ENCODE data around the gene EPHB2.

EPHB2 gene

GRCh38 chr1:22749503-22749902, 38.9 kb downstream of the EPHB2 start:
- in situ Hi-C loops (cut with MboI; ENCODE audit: low pct_unique_long_range_greater_than_20kb, low sequenced_read_pairs, unreplicated experiment) = no loop called here
- TF ChIP-seq CTCF (IDR thresholded peaks at IDR 0.05; ENCODE audit: extremely low read depth, insufficient read depth, missing control alignments) = no peak
- DNase-seq (ENCODE audit: low spot score) = no peak

GRCh38 chr1:22749919-22750684, 39.5 kb downstream of the EPHB2 start:
- no peak for TF ChIP-seq CTCF (IDR thresholded peaks at IDR 0.05; ENCODE audit: extremely low read depth, insufficient read depth, missing control alignments)
- no peak for DNase-seq (ENCODE audit: low spot score)
- in situ Hi-C loops (cut with MboI; ENCODE audit: low pct_unique_long_range_greater_than_20kb, low sequenced_read_pairs, unreplicated experiment) = no loop called here

GRCh38 chr1:22750685-22751051, 40.0 kb downstream of the EPHB2 start:
- TF ChIP-seq CTCF (IDR thresholded peaks at IDR 0.05; ENCODE audit: extremely low read depth, insufficient read depth, missing control alignments) = no peak
- no peak for DNase-seq (ENCODE audit: low spot score)
- in situ Hi-C loops (cut with MboI; ENCODE audit: low pct_unique_long_range_greater_than_20kb, low sequenced_read_pairs, unreplicated experiment) = no loop called here

GRCh38 chr1:22751124-22751531, 40.5 kb downstream of the EPHB2 start:
- no peak for TF ChIP-seq CTCF (IDR thresholded peaks at IDR 0.05; ENCODE audit: extremely low read depth, insufficient read depth, missing control alignments)
- in situ Hi-C loops (cut with MboI; ENCODE audit: low pct_unique_long_range_greater_than_20kb, low sequenced_read_pairs, unreplicated experiment) = no loop called here
- no peak for DNase-seq (ENCODE audit: low spot score)

- DNase-seq (ENCODE audit: low spot score) = no peak
- no peak for TF ChIP-seq CTCF (IDR thresholded peaks at IDR 0.05; ENCODE audit: extremely low read depth, insufficient read depth, missing control alignments)
- in situ Hi-C loops (cut with MboI; ENCODE audit: low pct_unique_long_range_greater_than_20kb, low sequenced_read_pairs, unreplicated experiment) = no loop called here
Measured at GRCh38 chr1:22752339-22752738, 41.7 kb downstream of the EPHB2 start.

- DNase-seq (ENCODE audit: low spot score) = no peak
- in situ Hi-C loops (cut with MboI; ENCODE audit: low pct_unique_long_range_greater_than_20kb, low sequenced_read_pairs, unreplicated experiment) = no loop called here
Measured at GRCh38 chr1:22753481-22753971, 42.9 kb downstream of the EPHB2 start.

More at GRCh38 chr1:22753481-22753971, 42.9 kb downstream of the EPHB2 start:
- TF ChIP-seq CTCF (IDR thresholded peaks at IDR 0.05; ENCODE audit: extremely low read depth, insufficient read depth, missing control alignments) = no peak
